Measurements from ENCODE around the gene HDC. TPM values are rescaled to one million over a fixed set of nuclear protein-coding genes. Genes with fewer than 3 reads are reported as not detected.

Gene HDC
- total and polyA plus RNA-seq, 8 donors: 3.5 to 590 (median 9.0) TPM

DNA sequence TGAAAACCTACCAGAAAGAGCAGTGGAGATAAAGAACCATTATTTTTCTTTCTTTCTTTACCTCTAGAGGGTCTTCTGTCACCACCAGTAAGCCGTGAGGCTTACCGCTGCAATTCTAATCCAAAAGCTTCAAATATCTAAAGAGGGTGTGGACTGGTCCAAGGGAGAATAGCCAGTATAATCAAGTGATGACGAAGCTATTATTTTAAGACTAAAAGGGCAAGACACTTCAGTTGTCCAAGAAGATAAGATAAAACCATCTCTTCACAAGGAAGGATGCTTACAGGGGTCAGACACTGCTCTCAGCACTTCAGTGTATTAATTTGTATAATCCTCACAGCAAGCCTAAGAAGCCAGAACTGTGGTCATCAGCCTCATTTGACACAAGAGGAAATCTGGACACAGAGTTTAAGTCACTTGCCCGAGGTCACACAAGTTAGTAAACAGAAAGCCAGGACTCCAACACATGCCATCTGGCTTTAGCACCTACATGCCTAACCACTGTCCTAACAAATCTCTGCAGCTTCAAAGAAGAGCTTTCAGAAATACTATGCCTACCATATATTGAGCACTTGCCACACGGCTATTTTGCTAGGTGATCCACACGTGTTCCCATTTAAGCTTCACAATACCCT lies 14.6 kb downstream of the HDC start:
- H3K36me3 ChIP-seq: no peaks in the 10 kb centered on the region
- H3K27ac ChIP-seq: no peak overlapping the region
- intact Hi-C loops (cut with DNase I; ENCODE audit: low total_unique reads): no loop called here
- no peaks in the 10 kb centered on the region for H3K9me3 ChIP-seq
- DNase-seq: no peak
- 66 to 74% (median 73%) methylated on average over 6 of the region's 6 CpGs for whole genome bisulfite sequencing, 5 donors
- no peak overlapping the region for H3K4me3 ChIP-seq
- H3K4me1 ChIP-seq: peaks cover 0 to 12% (median 0%) of the 10 kb centered on the region in 4 donors
- no peaks in the 10 kb centered on the region for H3K27me3 ChIP-seq
- TF ChIP-seq EP300 (IDR thresholded peaks at IDR 0.05): no peak
- no peak for TF ChIP-seq POLR2A (IDR thresholded peaks at IDR 0.05)
- TF ChIP-seq, protein P1, sequence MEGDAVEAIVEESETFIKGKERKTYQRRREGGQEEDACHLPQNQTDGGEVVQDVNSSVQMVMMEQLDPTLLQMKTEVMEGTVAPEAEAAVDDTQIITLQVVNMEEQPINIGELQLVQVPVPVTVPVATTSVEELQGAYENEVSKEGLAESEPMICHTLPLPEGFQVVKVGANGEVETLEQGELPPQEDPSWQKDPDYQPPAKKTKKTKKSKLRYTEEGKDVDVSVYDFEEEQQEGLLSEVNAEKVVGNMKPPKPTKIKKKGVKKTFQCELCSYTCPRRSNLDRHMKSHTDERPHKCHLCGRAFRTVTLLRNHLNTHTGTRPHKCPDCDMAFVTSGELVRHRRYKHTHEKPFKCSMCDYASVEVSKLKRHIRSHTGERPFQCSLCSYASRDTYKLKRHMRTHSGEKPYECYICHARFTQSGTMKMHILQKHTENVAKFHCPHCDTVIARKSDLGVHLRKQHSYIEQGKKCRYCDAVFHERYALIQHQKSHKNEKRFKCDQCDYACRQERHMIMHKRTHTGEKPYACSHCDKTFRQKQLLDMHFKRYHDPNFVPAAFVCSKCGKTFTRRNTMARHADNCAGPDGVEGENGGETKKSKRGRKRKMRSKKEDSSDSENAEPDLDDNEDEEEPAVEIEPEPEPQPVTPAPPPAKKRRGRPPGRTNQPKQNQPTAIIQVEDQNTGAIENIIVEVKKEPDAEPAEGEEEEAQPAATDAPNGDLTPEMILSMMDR (IDR thresholded peaks at IDR 0.05): no peak
- TF ChIP-seq POLR2AphosphoS5 (IDR thresholded peaks at IDR 0.05): no peak

DNA sequence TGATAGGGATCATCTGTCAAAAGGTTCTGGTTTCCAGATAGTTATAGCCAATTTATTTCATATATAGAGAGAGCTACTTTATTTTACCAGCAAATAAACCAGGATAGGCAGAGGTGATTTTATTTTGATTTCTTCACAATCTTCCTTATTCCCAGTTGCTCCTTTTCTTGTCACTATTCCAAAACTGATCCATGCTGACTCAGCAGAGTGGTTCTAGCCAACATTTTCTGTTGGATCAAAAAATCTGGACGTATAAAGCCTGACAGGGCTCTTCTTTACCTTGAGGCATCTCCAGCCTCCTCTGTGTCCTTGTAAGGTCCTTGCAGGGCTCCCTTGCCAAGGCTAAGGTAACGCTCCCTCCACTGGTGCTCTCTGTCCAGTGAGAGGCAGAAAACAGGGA lies 15.8 kb downstream of the HDC start:
- Histone ChIP-seq H3K36me3 (no peaks in the 10 kb centered on the region), H3K4me3 (no peak overlapping the region), H3K4me1 (peaks cover 0 to 12% (median 0%) of the 10 kb centered on the region in 4 donors), H3K27me3 (no peaks in the 10 kb centered on the region), H3K9me3 (no peaks in the 10 kb centered on the region), H3K27ac (no peak overlapping the region)
- TF ChIP-seq POLR2A (IDR thresholded peaks at IDR 0.05) (no peak), POLR2AphosphoS5 (IDR thresholded peaks at IDR 0.05) (no peak), EP300 (IDR thresholded peaks at IDR 0.05) (no peak)
- TF ChIP-seq, protein P1 (IDR thresholded peaks at IDR 0.05): no peak
- intact Hi-C loops (cut with DNase I; ENCODE audit: low total_unique reads): no loop called here
- no peak for DNase-seq
- 62 to 67% (median 64%) methylated on average over 2 of the region's 2 CpGs for WGBS, 5 donors

DNA sequence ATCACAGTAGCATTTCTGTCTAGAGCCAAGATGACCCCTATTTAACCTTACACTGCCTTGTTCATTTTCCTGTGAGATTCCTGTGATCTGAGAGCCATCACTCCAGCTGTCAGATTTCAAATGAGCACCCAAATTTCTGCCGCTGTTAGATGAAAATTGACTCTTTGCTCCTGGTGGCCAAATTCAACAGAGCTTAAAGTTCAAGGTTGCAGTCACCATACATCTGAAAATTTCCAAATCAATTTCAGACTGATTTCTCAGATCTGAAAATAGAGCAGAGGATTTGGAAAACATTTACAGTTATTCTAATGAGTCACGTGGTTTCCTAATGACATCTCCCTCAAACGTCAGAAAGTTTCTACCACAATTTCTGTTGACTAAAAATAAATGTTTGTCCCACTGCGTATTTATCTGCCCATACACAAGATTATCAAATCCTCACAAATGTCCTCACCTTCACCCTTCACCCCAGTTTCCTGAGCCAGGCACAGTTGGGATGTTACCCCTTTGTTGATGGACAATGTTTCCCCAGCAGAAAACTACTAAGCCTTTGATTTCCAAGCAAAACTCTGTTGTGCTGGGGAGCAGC lies 16.4 kb downstream of the HDC start:
- intact Hi-C loops (cut with DNase I; ENCODE audit: low total_unique reads): no loop called here
- Histone ChIP-seq H3K36me3 (no peaks in the 10 kb centered on the region), H3K27ac (no peak overlapping the region), H3K27me3 (no peaks in the 10 kb centered on the region), H3K4me1 (peaks cover 0 to 12% (median 0%) of the 10 kb centered on the region in 4 donors), H3K9me3 (no peaks in the 10 kb centered on the region), H3K4me3 (no peak overlapping the region)
- TF ChIP-seq, protein P1 (IDR thresholded peaks at IDR 0.05): no peak
- no peak for TF ChIP-seq POLR2AphosphoS5 (IDR thresholded peaks at IDR 0.05)
- TF ChIP-seq POLR2A (IDR thresholded peaks at IDR 0.05): no peak
- no peak for TF ChIP-seq EP300 (IDR thresholded peaks at IDR 0.05)
- 46 to 69% (median 58%) methylated on average over 4 of the region's 4 CpGs for WGBS, 5 donors
- no peak for DNase-seq

DNA sequence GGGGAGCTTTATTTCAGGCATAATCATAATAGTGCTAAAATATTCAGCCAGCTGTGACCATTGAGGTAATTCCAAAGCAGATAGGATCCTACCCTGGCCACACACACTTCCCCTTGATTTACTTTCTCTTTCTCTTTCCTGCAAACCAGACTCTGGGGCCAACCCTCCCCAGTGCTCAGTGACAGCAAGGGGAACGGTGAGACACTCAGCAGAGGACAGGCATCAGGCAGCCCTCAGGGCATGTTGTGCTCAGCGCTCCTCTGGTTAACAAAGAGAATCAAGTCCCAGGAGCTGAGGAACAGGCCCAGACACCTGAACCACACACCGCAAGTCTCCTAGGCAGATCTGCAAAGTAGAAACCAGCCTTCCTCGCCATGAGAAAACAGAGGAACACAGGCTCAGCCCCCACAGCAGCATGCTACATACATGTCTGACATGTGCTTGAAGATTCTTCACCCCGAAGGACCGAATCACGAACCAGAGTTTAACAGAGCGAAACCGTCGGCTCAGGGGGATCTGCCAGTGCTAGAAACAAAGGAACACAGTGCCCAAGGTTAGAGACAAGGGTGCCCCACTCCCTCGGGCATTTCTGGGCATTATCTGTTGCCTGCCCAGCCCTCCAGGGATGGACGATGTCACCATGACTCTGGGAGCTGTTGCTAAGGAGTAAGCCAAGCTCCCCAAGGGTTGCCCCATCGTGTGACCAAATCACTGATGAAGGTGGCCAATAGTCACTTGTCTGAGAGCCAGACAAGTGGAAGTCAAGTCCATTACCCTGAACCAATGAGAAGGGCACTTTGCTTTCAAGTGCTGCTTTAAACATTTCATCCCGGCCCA lies 17.5 kb downstream of the HDC start:
- peak overlapping the region in 1 of 5 donors; percentile 16 for H3K27ac ChIP-seq
- TF ChIP-seq POLR2AphosphoS5 (IDR thresholded peaks at IDR 0.05) (peak in 1 of 3 donors; percentile 9), EP300 (IDR thresholded peaks at IDR 0.05) (no peak), POLR2A (IDR thresholded peaks at IDR 0.05) (no peak)
- TF ChIP-seq, protein P1 (IDR thresholded peaks at IDR 0.05): no peak
- intact Hi-C loops (cut with DNase I; ENCODE audit: low total_unique reads): no loop called here
- DNase-seq: peak; percentile 43 to 49
- H3K4me3 ChIP-seq: no peak overlapping the region
- WGBS, 5 donors: 81 to 89% (median 85%) methylated on average over 14 of the region's 14 CpGs
- H3K27me3 ChIP-seq: no peaks in the 10 kb centered on the region
- no peaks in the 10 kb centered on the region for H3K36me3 ChIP-seq
- no peaks in the 10 kb centered on the region for H3K9me3 ChIP-seq
- peaks cover 0 to 12% (median 0%) of the 10 kb centered on the region in 4 donors for H3K4me1 ChIP-seq

Data from stomach (tissue), 9 donors.